Stimulated activated CD4-positive, alpha-beta T cell treated with anti-CD3 and anti-CD28 coated beads, Interleukin-12 subunit alpha, Interleukin-12 subunit beta, amount 100 ng/mL, for 48 hours (primary cell): ENCODE results near the gene ADRA2B.
"Not testable (repeated sequence)": the region's sequence is repeated elsewhere in the genome, so short reads cannot be mapped to it uniquely, and the experiment has no call there.

Experiments
- DNase-seq, 3 donors: peaks; one replicate each; pipeline ENCODE4 v3.0.0-alpha.2; 2020; ENCODE audit warnings: low read depth in 2 of 3, low spot score in 1 of 3

The ADRA2B gene

GRCh38 chr2:96150791-96151594 is 34.6 kb upstream of the ADRA2B start:
- DNase-seq = no peak

DNA sequence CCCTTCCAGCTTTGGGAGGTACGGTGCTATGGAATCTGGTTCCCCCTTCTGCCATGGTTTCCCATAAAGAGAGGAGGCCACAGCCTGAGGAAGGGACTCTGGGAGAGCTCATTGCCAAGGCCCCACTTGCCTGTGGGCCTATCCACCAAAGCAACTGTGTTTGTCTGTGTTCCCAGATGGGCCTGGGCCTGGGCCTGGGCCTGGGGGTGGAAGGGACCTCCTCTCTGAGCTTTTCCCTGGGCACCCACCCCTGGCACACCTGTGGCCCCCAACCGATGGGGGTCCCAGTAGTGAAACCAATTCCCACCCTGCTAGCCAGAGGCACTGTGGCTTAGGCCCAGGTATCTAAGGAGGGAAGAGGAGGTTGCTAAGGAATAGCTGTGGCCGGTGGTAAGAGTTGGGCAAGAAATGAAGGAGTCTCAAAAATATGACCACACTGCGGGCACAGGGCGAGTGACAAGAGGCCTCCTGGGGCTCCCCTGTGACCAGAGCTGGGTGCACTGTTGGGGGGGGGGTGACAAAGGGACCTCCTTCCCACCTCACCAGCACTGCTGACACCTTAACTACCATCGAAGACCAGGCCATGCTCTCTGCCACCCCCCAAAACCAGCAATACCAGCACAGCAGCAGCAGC is 33.8 kb upstream of the ADRA2B start:
- DNase-seq = no peak

DNA sequence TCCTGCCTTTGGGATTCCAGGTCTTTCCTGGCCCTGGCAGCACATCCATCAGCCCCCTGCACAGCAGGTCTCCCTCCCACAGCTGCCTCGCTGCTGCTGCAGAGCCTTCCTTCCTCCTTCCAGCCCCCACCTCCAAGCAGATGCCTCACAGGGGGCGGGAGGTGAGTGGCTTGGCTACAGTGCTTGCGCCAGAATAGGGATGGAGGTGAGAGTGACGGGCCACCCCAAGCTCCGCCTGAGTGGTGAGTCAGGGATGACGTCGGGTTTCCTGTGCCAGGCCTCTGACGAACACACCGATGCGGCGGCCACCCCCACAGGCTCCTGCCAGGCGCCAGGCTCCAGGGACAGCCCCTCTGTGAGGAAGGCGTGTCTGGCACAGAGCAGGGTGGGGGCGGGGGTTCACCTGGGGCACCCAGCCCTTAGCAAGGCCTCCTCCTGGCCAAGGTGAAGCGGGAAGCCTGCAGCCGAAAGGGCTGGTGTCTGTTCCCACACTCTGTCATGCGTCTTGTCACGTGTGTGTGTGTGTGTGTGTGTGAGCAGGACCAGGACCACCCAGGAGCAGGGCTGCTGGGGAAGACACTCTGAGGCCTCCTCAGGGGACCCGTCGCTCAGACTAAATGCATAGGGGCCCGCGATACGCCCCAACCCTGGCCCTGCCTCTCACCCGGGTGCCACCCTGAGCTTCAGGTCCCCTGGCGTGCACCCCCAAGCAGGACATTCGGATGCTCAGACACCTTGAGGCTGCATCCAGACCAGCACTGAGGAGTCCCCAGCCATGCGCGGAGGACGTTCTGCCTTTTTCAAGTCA is 32.2 kb upstream of the ADRA2B start:
- peak; percentile 96 to 97 (median 97) for DNase-seq

DNA sequence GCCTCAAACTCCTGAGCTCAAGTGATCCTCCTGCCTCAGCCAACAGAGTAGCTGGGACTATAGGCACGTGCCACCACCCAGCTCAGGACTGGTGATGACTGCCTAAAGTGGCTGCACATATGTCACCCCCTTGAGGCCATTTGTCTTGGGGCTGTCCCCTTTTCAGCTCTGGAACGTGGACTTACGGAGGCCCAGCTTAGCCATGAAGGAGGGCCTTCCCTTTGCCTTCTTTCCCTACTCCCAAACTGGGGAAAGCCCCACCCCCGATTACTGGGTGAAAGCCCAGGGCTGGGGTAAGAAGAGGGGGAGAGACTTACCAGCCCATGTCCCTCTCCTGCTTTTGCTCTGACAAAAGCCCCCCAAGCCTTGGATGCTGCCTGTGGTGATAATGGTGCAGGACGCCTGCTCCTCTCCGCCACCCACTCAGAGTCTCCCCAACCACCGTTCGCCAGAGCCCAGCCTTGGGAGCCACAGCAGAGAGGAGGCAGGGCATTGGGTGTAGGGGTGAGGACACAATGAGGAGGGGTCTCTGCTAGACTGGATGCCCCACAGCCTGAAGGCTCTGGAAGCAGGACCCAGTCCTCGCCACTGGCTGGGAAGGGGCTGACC is 31.3 kb upstream of the ADRA2B start:
- no peak for DNase-seq

DNA sequence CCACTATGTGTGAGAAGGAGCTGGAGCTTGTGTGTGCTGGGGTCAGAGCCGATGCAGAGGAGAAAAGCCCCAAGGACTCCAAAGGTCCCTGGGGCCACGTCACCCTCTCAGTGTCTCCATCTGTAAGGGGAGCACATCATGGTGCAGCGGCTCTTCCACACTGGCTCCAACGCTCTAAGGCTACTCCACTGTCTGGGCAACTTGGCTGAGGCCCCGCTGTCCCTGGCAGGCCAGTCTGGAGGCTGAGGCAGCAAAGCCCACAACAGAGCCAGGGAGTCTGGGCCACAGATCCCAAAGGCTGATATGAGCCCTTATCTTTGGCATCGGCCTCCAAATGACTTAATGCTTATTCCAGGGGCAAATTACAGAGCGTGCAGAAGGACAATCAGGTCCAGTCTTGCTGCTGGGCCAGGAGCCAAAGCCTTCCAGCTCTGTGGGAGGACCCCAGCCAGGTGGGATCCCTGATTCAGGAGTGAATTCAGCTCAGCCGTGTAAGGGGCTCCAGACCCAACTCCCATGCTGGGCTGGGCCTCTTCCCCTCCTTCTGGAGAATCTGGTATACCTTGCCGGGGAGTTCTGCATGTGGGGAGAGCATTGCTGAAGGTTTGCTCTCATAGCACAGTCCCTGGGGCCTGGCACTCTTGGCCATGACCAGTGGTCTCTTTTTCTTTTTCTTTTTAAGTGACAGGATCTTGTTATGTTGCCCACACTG is 30.7 kb upstream of the ADRA2B start:
- DNase-seq = no peak

DNA sequence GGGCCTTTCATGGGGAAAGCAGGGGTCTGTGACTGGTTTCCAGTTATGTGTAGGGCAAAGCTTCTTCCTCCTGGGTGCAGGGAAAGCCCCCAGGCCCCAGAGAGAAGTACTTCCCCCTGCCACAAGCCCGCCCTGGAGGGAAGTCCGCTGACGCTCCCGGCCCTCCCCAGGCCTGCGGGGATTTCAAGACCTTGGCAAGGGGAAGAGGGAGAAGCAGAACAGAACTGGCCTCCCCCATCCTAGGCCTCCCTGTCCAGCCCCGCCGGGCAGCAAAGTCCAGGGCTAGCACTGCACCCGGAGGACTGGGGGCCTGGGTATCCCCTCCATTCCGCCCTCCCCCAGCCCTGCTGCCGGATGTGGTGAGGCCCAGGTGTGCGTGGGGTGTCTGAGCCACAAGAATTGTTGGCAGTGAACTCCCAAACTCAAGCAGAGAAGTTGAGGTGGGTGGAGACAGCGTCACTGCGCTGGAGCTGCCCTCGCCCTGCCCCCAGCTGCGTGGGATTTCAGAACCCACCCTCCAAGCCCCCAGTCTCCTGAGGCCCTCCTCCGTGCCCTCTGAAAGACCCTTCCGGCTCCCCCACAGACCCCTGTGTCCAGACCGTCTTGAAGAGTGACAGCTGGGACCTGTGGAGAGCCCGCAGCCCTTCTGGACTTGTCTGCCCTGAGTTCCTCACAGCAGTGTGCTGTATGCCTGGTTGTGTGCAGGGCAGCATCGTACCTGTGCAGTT is 29.9 kb upstream of the ADRA2B start:
- DNase-seq = peak; percentile 84 to 88 (median 87)

GRCh38 chr2:96145848-96146152 is 29.4 kb upstream of the ADRA2B start:
- no peak for DNase-seq

DNA sequence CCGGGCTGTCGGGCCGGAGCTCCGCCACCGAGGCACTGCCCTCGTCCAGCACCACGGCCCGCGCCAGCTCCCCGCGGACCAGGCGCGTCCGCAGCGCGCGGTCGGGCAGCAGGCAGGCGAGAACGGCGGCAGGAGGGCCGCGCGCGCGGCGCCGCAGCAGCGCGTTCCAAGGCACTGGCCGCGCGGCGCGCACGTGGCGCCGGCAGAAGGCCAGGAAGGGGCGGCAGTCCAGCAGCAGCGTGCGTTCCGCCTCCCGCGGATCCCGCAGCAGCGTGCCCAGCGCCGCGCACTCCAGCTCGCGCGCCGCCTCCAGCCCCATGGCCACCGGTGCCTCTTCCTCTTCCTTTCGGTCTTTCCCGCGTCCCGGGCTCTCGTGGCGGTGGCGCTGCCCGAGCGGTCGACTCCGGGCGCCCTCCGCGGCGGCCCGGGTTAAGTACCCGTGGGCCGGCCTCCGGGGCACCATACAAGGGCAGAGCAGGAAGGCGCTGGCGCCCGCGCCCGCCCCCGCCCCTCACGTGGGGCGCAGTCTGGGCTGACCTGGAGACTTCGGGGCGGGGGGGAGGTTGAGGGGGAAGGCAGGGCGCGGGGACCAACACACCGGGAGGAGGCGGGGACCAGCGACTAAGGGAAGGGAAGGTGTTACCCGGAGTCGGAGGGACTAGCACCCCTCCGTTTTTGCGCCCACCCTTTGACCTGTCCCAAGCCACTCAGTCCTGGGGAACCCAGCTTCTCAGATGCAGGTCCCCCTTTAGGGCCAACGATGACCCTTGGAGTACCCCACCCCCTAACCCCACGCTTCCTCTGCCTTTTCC is 28.9 kb upstream of the ADRA2B start, which contains the start of gene DUSP2:
Gene DUSP2 (minus strand): TSS at position 405 of the 812 bp plus-strand sequence. CDS start 86 bp downstream, at position 319.
- DNase-seq = peak; percentile 87 to 91 (median 90)

DNA sequence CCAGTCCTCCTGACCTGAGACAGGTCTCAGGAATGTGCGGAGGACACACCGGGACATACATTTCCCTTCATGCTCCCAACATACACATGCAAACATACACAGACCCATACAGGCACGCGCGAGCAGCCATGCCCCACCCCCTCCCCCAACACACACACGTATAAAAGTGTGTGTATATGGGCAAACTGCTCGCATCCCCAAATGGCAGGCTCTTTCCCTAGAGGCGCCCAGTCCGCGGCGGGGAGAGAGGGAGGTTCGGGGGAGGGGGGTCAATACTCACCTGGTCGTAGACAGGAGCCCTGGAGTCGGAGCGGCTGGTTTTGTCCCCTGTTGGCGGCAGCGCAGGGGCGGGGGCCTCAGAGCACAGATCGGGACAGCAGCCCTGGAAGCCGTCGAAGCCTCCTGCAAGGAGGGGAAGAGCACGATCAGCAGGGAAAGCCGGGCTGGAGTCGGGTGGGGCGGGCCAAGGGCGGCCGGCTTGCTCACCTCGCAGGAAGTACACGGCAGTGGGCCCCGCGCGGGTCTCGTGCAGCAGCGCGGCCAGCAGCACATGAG is 28.2 kb upstream of the ADRA2B start:
- no peak for DNase-seq

DNA sequence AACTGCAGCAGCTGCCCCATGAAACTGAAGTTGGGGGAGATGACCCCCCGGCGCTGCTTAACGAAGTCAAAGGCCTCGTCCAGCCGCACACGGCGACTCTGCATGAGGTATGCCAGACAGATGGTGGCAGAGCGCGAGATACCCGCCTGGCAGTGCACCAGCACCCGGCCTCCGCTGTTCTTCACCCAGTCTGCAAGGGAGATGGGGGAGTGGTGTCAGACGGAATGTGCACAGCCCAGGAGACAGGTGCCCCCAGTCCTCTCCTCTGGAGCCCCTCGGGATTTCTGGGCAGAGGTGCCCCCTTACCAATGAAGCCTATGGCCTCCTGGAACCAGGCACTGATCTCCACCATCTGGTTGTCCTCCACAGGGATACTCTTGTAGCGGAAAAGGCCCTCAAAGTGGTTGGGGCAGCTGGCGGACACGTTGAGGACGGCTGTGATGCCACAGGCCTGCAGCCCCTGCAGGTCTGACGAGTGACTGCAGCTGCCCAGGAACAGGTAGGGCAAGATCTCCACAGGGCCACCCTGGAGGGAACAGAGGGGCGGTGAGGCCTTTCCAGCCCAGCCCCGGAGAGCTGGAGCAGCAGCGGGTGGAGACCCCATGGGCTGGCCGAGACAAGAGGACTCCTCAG is 27.6 kb upstream of the ADRA2B start:
- DNase-seq = no peak

DNA sequence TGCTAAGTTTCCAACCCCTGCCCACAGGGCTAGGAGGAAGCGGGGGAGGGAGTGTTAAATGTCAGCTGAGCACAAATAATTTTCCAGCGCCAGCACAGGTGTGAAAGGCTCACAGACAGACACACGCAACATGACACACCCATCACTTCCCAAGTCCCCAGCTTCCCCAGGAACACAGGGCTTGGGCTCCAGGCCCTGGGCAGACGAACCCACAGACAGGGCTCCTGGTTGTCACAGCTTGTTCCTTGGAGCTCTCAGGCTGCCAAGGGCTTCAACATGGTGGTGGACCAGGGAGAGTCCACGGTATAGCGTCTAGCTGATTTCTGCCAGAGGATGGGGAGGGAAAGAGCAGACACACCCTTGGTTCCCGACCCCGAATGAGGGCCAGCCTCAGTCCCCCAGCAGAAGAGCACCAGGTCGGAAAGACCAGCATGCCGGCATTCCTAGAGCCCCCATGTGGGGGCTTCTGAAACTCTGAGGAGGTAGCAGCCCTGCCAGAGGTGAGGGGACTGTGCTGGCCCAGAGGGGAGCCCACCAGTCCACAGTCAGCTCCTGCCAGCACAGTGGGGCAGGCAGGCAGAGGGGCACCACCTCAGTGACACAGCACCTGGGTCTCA is 27.0 kb upstream of the ADRA2B start:
- DNase-seq = no peak

DNA sequence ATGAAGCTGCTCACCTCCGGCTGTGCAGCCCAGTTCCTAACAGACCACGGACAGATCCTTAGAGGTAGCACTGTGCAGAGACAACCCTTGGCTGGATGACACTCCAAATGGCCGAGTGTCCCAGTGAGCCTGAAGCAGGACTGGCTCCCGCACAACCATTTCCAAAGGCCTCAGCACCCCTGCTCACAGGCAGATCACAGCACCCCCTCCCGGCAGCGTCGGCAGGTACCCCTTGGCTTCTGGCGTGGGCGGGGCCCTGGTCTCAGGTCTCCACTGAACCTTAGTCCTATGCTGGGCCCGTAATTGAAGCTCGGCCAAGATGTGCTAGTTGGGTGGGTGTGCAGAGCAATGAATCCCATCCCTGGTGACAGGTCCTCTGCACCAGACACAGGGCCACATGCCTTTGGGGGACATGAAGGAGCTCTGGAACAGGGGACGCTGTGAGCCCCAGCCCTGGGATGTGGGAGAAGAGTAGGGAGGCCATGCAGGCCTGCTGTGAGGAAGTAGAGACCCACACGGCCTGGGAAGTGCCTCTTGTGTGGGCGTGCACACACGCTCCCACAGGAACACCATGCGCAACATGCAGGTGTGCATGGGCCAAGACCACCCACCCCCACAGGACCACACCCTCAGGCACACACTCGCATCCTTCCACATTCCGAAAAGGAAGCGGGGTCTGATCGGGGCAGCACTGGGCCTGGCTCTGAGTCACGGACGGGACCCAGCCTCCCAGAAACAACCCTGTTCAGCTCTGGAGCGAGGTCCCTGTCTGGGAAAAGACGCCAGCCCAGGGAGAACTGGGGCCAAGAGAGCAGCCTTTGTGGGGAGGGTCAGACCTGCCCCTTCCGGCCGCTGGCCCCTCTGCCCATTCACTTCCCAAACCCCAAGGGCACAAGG is 26.1 kb upstream of the ADRA2B start:
- peak; percentile 73 to 82 (median 80) for DNase-seq

- DNase-seq = not testable (repeated sequence)
Measured at GRCh38 chr2:96141624-96141967, 25.2 kb upstream of the ADRA2B start.

- no peak for DNase-seq
Measured at GRCh38 chr2:96140941-96141623, 24.7 kb upstream of the ADRA2B start.

- no peak for DNase-seq
Measured at GRCh38 chr2:96139181-96139758, 22.9 kb upstream of the ADRA2B start.
